Activated T-helper 17 cell treated with anti-CD3 and anti-CD28 coated beads, Interleukin-2, amount 50 U/mL, for 72 hours (primary cell): ENCODE data around the gene SLC15A4. TPM values are rescaled to one million over a fixed set of nuclear protein-coding genes. Genes with fewer than 3 reads are reported as not detected.
A peak's percentile ranks its signal among the peaks of the same experiment; 100 is the strongest.

Experiments
- ATAC-seq: fragments of 150-1000 bp; cut with Tn5 transposase; replicated peaks from 2 replicates; pipeline ENCODE4 v1.10.0; 2021; ENCODE audit warnings: mild to moderate bottlenecking, moderate library complexity
- H3K27ac Mint-ChIP-seq: one replicate; pipeline ENCODE4 v1.8.0; 2022; ENCODE audit warnings: mixed read lengths
- H3K27me3 Mint-ChIP-seq: one replicate; pipeline ENCODE4 v1.8.0; 2022; ENCODE audit warnings: mixed read lengths
- H3K36me3 Mint-ChIP-seq: one replicate; pipeline ENCODE4 v1.8.0; 2022; ENCODE audit warnings: low read depth, mild to moderate bottlenecking, mixed read lengths
- H3K4me1 Mint-ChIP-seq: one replicate; pipeline ENCODE4 v1.8.0; 2022; ENCODE audit warnings: mixed read lengths
- H3K4me3 Mint-ChIP-seq: one replicate; pipeline ENCODE4 v1.8.0; 2022; ENCODE audit warnings: mild to moderate bottlenecking, mixed read lengths
- H3K9me3 Mint-ChIP-seq: one replicate; pipeline ENCODE4 v1.8.0; 2022; ENCODE audit warnings: mixed read lengths
- total RNA-seq, 2 donors: library from RNA; stranded (reverse); gene quantifications; one replicate each; pipeline ENCODE4 v1.2.3, GENCODE V29; 2022

SLC15A4 gene
- total RNA-seq, 2 donors from 2014 or later = 25.2 to 34.2 TPM

DNA sequence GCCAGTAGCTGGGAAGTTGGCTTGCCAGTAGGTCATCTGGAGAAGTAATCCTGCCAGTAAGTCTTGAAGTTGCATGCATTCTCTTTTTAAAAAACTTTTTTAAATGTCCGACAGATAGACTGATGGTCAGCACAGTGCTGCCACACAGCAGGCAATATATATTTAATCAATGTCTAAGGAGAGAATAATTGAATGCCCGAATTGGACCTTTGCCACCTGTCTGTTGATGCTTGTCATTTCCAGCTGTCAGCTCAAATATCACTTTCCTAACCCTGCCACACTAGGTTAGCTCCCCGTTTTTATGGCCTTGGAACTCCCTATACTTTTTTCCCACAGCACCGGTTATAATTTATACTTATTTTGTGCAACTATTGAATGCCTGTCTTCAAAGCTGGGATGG lies 2.1 kb upstream of the SLC15A4 start:
- peaks cover 15% of the 10 kb centered on the region for H3K36me3 Mint-ChIP-seq
- no peak overlapping the region for H3K4me3 Mint-ChIP-seq
- peaks cover 5% of the 10 kb centered on the region for H3K27me3 Mint-ChIP-seq
- no peaks in the 10 kb centered on the region for H3K9me3 Mint-ChIP-seq
- H3K4me1 Mint-ChIP-seq = peaks cover 19% of the 10 kb centered on the region
- H3K27ac Mint-ChIP-seq = no peak overlapping the region
- ATAC-seq = no peak

DNA sequence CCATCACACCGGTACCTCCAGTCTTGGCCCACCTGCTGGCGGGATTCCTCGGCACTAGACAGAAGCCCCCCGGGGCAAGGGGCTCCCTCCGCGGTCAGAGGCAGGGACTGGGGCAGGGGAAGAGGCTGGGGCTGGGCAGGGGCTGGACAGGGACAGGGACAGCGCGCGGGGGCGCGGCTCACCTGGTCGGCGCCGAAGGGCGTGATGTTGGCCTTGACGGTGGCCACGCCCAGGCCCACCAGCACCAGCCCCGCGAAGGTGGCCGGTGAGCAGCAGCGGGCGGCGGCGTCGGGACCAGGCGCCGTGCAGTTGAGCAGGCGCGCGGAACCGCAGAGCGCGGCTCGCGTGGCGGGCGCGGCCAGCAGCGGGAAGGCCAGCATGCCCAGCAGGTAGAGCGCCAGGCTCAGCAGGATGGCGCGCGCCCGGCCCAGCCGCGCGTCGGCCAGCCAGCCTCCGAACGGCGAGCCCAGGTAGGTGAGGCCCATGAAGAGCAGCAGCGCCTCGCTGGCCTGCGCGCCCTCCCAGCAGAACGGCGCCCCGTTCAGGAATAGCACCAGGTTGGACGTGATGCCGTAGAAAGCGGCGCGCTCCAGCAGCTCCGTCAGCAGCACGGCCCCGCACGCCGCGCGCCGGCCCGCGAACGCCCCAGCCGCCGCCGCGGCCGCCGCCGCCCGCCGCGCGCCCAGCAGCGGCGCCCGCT lies 392 bp downstream of the SLC15A4 start:
- no peaks in the 10 kb centered on the region for H3K9me3 Mint-ChIP-seq
- no peak overlapping the region for H3K27ac Mint-ChIP-seq
- ATAC-seq = peak; percentile 44
- no peaks in the 10 kb centered on the region for H3K27me3 Mint-ChIP-seq
- peaks cover 25% of the 10 kb centered on the region for H3K36me3 Mint-ChIP-seq
- peak overlapping the region; percentile 79 for H3K4me3 Mint-ChIP-seq
- peaks cover 23% of the 10 kb centered on the region for H3K4me1 Mint-ChIP-seq

GRCh38 chr12:128820723-128821432 lies 2.9 kb downstream of the SLC15A4 start:
- peak overlapping the region; percentile 63 for H3K4me3 Mint-ChIP-seq
- H3K27ac Mint-ChIP-seq = peak overlapping the region; percentile 22

GRCh38 chr12:128820253-128820652 lies 3.5 kb downstream of the SLC15A4 start:
- ATAC-seq = no peak
- H3K36me3 Mint-ChIP-seq = peaks cover 25% of the 10 kb centered on the region
- H3K27me3 Mint-ChIP-seq = no peaks in the 10 kb centered on the region
- peaks cover 38% of the 10 kb centered on the region for H3K4me1 Mint-ChIP-seq
- no peak overlapping the region for H3K4me3 Mint-ChIP-seq
- no peak overlapping the region for H3K27ac Mint-ChIP-seq
- H3K9me3 Mint-ChIP-seq = no peaks in the 10 kb centered on the region

More at GRCh38 chr12:128820723-128821432, 2.9 kb downstream of the SLC15A4 start:
- H3K9me3 Mint-ChIP-seq = no peaks in the 10 kb centered on the region
- peaks cover 38% of the 10 kb centered on the region for H3K4me1 Mint-ChIP-seq
- H3K27me3 Mint-ChIP-seq = no peaks in the 10 kb centered on the region
- H3K36me3 Mint-ChIP-seq = peaks cover 25% of the 10 kb centered on the region
- no peak for ATAC-seq

GRCh38 chr12:128819293-128820144 lies 4.2 kb downstream of the SLC15A4 start:
- Mint-ChIP-seq H3K9me3 (no peaks in the 10 kb centered on the region), H3K4me3 (no peak overlapping the region), H3K27me3 (no peaks in the 10 kb centered on the region), H3K27ac (no peak overlapping the region), H3K4me1 (peaks cover 38% of the 10 kb centered on the region), H3K36me3 (peaks cover 32% of the 10 kb centered on the region)
- no peak for ATAC-seq

DNA sequence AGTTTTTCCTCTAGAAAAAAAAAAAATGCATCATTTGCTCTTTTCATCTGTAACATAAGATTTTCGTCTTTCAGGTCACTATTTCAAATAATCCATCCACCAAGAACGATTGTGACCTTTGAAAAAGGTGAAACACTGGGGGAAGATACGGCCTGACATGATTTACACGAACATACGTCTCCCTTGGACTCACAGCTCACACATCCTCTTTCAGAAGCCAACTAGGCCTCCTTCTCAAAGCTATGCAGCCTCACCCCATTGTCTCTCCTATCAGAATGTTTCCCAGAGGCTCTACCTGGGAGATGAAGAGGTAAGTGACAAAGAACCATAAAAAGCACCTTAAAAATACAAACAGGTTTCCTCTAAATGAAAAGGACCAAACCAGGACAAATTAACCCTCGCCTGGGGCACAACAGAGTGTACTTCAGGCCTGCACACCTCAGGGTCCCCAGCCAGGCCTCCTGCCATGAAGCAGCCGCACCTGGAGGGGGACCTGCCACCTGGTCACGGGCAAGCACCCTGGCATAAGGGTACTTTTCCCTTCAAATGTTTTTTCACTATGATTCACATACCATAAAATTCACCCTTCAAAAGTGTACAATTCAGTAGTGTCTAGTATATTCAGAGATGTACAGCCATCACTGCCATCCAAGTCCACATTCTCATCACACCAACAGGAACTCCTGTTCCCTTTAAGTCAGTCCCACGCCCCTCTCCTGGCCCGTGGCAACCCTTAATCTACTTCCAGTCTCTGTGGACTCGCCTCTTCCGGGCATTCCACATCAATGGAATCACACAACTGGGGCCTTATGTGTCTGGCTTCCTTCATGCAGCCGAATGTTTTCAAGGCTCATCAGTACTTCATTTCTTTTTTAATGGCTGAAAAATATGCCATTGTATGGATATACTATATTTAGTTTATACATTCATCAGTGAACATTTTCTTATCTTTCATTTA lies 5.4 kb downstream of the SLC15A4 start:
- Mint-ChIP-seq H3K4me1 (peaks cover 38% of the 10 kb centered on the region), H3K27me3 (no peaks in the 10 kb centered on the region), H3K36me3 (peaks cover 44% of the 10 kb centered on the region), H3K9me3 (no peaks in the 10 kb centered on the region), H3K4me3 (peak overlapping the region; percentile 40), H3K27ac (peak overlapping the region; percentile 64)
- ATAC-seq = no peak

GRCh38 chr12:128817111-128818015 lies 6.4 kb downstream of the SLC15A4 start:
- Mint-ChIP-seq H3K9me3 (no peaks in the 10 kb centered on the region), H3K36me3 (peaks cover 53% of the 10 kb centered on the region), H3K4me3 (peak overlapping the region; percentile 40), H3K27ac (peak overlapping the region; percentile 64), H3K27me3 (no peaks in the 10 kb centered on the region), H3K4me1 (peaks cover 41% of the 10 kb centered on the region)
- ATAC-seq = peak; percentile 69

- H3K27ac Mint-ChIP-seq = no peak overlapping the region
- no peaks in the 10 kb centered on the region for H3K27me3 Mint-ChIP-seq
- H3K9me3 Mint-ChIP-seq = no peaks in the 10 kb centered on the region
- H3K4me3 Mint-ChIP-seq = no peak overlapping the region
- H3K4me1 Mint-ChIP-seq = peaks cover 39% of the 10 kb centered on the region
- peaks cover 54% of the 10 kb centered on the region for H3K36me3 Mint-ChIP-seq
- ATAC-seq = no peak
Measured at GRCh38 chr12:128816643-128816920, 7.2 kb downstream of the SLC15A4 start.

- Mint-ChIP-seq H3K27me3 (no peaks in the 10 kb centered on the region), H3K4me1 (peaks cover 36% of the 10 kb centered on the region)
- ATAC-seq = no peak
Measured at GRCh38 chr12:128815779-128816642, 7.7 kb downstream of the SLC15A4 start.

DNA sequence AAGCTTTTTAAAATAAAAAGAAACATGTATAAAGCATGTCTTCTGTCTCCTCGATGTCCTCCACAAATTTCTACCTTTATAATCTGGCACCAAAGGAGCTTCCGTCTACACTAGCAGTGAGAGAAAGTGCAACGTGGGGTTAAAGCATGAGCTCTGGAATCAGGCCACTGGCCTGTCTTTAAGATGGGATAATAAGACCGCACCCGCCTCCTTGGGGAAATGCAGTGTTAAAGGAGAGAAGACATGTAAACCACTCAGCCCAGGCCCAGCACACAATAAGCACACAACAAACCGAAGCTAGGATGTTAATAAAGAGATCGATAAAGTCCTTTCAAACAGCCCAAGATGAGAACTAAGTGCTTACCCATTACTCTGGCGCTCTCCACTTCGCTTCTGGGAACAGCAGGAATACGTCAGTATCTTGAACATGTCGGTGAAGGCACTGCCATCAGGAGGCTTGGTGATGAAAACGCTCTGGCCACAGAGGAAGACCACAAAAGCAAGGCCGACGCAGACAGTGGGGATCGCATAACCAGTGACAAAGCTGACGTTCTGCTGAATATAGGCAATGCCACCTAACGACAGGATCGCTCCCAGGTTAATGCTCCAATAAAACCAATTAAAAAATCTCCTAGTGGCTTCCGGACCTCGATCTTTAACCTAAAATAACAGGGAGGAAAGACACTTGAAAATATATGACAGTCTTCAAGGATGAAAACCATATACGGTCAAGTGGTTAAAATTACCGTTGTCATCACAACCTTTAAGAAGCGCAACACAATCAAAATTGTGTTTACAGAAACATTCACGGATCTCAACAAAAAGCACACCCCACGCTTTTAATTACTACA lies 9.1 kb downstream of the SLC15A4 start:
- no peak for ATAC-seq
- Mint-ChIP-seq H3K9me3 (no peaks in the 10 kb centered on the region), H3K27me3 (no peaks in the 10 kb centered on the region), H3K27ac (no peak overlapping the region), H3K4me3 (no peak overlapping the region), H3K36me3 (peaks cover 57% of the 10 kb centered on the region), H3K4me1 (peaks cover 37% of the 10 kb centered on the region)

More at GRCh38 chr12:128815779-128816642, 7.7 kb downstream of the SLC15A4 start:
- Mint-ChIP-seq H3K9me3 (no peaks in the 10 kb centered on the region), H3K36me3 (peaks cover 54% of the 10 kb centered on the region), H3K27ac (no peak overlapping the region), H3K4me3 (no peak overlapping the region)

DNA sequence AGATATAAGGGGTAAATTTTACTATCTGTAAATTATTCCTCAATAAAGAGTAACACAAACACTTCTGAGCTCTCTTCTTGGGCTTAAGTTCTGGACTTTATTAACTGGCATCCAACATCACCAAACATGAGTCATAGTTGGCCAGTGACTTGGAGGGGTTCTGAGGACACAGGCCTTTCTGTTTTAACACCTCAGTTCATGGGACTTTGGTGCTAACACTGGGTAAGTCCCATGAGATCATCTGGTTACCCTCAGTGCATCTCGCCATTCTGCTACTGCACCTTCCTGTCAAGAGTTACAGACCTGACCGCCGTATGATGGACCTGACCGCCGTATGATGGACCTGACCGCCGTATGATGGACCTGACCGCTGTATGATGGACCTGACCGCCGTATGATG lies 9.9 kb downstream of the SLC15A4 start:
- Mint-ChIP-seq H3K4me3 (no peak overlapping the region), H3K27ac (no peak overlapping the region), H3K36me3 (peaks cover 60% of the 10 kb centered on the region), H3K27me3 (no peaks in the 10 kb centered on the region), H3K9me3 (no peaks in the 10 kb centered on the region), H3K4me1 (peaks cover 33% of the 10 kb centered on the region)
- no peak for ATAC-seq

DNA sequence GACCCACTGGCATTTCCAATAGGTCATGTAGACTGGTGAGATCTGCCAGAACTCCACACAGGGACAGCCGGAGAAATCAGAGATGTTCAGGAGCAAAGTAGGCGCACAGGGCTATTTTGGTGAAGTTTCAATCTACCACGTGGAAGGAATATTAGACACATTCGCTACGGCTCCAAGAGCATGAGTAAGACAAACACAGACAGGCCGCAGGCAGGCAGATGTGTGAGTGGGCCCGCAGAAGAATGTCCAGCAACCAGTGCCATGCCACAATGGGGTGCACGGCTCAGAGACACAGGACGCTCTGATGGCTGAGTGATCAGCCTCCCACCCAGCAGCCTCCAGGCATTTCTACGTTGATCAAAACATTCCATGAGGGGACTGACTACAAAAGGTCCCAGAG lies 10.4 kb downstream of the SLC15A4 start:
- no peak overlapping the region for H3K4me3 Mint-ChIP-seq
- no peak for ATAC-seq
- no peaks in the 10 kb centered on the region for H3K27me3 Mint-ChIP-seq
- H3K4me1 Mint-ChIP-seq = peaks cover 30% of the 10 kb centered on the region
- no peaks in the 10 kb centered on the region for H3K9me3 Mint-ChIP-seq
- H3K36me3 Mint-ChIP-seq = peaks cover 65% of the 10 kb centered on the region
- no peak overlapping the region for H3K27ac Mint-ChIP-seq
